Activated CD4-positive, alpha-beta T cell treated with anti-CD3 and anti-CD28 coated beads, Interleukin-2, Interleukin-4, amounts not matched to agents 100 ng/mL and 50 ng/mL, durations not matched to agents 16 hours and 8 hours (primary cell): ENCODE data around the gene F2.
A peak's percentile ranks its signal among the peaks of the same experiment; 100 is the strongest.
"Not testable (repeated sequence)": the region's sequence is repeated elsewhere in the genome, so short reads cannot be mapped to it uniquely, and the experiment has no call there.

Experiments
- DNase-seq: peaks from one replicate; pipeline ENCODE4 v3.0.0-alpha.2; 2020; ENCODE audit warnings: low spot score

Gene F2

DNA sequence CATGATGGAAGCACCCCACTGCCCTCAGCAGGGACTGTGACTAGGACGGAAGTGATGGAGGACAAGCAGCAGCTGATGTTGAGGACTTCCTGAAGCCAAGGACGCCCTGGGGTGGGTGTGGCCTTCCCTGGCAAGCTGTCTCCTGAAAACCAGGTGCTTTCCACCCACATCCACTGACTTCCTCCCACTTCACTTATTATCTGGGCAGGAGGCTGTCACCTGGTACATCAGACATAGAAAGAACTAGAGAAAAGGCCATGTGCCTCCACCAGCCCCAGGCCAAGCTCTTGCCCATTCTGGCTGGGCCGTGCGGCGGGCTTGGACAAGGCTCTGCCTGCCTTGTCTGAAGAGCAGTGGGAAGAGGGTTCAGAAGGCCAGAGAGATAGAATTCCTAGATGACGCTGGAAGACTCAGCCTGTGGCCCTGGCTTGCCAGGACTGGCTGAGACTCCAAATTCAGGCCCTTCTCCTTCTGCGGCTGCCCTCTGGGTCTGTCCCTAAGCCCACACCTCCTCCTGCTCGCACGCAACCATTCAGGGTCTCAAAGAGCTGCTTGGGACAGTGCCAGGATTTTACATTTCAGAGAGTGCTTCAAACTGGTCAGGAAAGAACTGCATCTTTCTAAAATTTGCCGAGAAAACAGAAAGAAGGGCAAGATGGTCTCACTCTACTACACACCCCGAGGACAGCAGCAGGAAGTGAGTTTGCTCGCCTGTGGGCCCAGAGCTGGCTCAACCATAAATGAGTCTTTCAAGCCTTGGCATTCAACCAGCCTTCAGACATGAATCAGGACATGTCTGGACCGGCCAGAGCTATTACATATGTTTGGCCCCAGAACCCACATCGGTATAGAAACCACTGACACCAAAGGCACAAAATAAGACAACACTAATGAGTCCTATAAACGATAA, 31.9 kb upstream of the F2 start:
- DNase-seq, result no peak

DNA sequence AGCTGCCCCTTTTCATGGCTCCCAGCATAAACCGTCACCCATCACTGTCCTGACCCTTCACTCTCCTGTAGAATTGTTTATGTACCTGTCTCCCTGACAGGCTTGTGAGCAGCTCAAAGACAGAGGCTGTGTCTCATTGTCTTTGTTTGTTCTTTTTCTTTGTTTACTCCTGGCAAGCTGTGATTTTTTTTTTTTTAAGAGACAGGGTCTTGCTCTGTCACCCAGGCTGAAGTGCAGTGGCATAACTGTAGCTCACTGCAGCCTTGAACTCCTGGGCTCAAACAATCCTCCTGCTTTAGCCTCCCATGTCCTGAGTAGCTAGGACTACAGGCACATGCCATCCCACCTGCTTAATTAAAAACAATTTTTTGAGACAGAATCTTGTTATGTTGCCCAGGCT, 28.3 kb upstream of the F2 start:
- DNase-seq, result no peak

DNA sequence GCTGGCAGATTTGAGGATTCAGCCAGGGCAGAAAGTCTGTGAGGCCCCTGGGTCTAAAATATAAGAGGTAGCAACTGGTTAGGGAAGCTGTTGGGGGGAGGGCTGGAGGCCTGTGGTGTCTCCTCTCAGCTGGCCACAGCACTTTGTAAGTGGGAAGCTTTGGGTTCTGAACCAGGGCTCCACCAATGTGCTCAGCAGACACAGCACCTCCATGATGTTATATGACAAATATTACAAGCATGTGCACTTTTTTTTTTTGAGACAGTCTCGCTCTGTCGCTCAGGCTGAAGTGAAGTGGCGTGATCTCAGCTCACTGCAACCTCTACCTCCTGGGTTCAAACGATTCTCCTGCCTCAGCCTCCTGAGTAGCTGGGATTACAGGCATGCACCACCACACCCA, 26.6 kb upstream of the F2 start:
- DNase-seq, result no peak

DNA sequence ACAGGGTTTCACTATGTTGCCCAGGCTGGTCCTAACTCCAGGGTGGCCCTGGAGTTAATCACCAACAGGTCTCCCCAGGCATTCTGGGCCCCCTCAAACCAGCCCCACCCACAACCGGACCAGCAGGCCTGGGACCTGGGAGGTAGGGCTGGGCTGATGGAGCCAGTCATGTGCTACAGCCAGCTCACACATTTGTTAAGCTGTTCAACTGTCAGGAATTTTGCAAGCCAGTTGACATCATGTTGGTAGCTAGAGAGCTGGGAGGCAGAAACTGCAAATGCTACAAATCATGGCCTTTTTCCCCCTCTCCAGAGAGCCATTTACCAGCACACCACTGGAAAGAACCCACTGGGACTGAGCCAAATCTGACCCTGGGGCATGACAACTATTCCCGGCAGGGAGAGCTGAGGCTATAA, 25.4 kb upstream of the F2 start:
- no peak for DNase-seq

DNA sequence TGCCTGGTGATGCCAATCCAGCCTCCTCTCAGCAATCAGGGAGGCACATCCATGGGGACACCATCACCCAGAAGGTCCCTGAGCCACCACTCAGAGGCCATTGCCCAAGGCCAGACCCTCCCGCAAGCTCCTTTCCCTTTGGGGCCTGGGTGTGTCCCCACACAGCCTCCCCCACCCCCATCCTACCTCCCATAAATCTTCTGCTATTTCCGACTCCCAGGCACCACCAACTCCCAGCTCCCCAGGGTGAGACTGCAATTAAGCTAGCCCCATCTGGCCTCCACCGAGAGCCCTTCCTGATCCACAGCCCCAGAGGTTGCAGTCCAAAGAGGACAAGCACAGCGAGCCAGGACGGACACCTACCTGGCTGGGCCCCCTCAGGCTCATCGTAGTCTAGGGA, 24.9 kb upstream of the F2 start:
- DNase-seq, result no peak

DNA sequence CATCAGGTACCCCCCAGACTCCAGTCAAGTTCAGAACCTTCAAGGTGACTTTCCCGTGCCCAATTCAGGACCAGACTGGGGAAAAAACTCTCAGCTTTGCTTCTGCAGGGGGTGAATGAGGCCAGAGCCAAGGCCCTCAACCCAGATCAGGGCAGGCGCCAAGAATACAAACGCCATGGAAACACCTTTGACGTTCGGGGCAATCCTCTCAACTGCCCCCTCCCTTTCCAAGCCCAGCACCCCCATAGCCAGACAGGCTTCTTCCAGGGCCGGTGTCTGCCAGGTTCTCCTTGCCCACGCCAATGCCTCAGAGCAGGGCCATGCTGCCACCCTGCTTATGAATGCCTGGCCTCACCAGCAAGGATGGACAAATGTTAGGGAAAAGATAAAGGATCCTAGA, 24.4 kb upstream of the F2 start:
- DNase-seq, result no peak

DNA sequence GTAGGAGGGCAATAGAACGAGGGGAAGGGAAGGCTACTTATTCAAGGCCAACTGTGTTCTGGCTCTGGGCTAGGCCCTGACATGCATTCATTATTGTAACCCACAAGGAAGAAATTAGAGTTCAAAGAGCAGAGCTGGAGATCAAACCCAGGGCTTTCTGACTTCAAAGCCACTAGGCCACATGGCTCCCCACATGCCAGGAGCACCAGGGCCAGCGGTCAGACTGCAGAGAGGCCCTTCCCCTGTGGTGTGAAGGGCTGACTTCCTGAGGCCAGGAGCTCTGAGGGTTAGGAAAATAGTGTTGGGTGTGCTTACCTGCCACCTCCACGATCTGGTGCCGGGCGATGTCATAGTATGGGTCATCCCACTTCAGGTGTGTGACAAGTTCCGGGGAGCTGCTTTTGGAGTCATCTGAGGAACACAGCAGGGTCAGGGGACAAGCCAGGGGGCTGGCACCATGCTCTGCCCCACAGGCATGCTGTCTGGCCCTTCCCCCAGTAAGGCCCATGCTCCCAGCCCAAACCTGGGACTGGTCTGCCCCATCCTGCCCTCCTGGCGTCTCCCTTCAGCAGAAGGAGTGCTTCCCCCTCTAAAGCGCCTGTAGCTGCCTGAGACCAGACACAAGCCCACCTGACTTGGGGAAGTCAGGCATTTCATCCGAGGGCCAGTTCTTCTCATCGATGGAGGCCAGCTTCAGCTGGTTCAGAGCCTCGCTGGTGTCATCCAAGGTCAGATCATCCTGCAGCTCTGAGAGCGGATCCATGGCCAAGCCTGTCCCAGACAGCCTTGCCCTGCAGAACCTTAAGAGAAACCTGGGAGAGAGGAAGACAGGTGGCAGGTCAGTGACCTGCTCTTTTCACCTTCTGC, 23.4 kb upstream of the F2 start:
- DNase-seq, result no peak

DNA sequence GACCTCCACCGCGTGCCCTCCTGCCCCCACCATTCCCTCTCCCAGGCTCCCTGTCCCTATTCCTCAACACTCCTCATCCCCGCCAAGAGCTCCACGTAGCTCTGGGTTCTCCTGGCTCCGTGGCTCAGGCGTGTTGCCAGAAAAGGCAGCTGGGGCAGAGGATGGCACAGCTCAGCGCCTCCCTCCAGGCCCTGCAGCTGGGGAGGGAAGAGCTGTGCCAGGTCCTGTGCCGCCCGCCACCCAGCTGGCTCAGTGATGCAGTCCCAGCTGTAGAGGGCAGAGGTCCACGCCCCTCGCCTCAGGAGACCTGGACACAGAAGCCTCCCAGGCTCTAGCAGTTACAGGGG, 22.8 kb upstream of the F2 start:
- DNase-seq, result no peak

DNA sequence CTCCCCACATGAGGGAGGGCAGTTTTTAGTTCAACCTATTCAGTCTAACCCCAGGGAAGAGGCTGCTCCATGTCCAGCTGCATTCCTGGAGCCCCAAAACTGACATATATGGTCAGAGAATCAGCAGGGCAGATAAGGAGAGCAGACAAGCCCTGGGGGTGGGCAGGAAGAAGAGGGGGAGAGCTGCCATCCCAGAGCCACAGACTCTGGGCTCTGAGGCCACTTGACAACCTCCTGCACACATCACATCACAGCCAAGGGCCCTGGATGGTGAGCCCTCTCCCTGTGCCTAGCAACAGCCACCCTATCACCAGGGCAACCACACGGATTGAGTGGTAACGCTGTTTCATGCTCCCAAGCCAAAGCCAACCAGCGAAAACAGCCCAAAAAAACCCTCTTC, 21.7 kb upstream of the F2 start:
- DNase-seq, result no peak

DNA sequence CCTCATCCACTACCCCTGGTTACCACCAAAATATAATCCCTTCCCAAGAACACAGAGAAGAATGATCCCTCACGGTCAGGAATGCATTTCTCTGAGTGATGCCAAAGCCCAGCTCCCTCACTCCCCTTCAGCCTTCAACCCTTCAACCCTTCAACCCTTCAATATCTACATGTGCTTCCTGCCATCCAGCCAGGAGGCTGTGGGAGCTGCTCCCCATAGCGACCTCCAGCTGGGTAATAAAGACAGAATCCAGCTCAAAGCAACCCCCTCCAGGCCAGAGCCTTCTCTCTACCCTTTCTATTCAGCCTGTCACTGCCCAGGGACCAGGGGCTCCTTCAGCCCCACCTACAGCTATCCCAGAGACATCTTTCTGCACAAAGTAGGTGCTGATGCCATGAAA, 21.3 kb upstream of the F2 start:
- no peak for DNase-seq

DNA sequence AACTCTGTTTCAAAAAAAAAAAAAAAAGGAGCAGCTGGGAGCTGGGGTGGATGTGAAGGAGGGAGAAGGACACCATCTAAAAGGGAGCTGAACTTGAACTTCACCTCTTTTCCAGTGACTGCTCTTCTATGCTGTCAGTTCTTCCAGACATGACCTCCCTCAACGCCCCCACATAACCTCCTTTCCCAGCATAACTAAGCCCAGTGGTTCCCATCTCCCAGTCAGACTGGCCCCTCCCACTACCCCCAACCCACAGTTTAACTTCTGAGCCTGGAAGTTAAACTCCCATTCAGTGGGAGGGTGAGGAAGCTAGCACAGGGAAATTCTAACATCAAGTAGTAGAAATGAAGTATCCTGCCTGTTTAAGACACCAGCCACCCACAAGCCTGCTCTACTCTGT, 20.4 kb upstream of the F2 start:
- DNase-seq, result no peak

DNA sequence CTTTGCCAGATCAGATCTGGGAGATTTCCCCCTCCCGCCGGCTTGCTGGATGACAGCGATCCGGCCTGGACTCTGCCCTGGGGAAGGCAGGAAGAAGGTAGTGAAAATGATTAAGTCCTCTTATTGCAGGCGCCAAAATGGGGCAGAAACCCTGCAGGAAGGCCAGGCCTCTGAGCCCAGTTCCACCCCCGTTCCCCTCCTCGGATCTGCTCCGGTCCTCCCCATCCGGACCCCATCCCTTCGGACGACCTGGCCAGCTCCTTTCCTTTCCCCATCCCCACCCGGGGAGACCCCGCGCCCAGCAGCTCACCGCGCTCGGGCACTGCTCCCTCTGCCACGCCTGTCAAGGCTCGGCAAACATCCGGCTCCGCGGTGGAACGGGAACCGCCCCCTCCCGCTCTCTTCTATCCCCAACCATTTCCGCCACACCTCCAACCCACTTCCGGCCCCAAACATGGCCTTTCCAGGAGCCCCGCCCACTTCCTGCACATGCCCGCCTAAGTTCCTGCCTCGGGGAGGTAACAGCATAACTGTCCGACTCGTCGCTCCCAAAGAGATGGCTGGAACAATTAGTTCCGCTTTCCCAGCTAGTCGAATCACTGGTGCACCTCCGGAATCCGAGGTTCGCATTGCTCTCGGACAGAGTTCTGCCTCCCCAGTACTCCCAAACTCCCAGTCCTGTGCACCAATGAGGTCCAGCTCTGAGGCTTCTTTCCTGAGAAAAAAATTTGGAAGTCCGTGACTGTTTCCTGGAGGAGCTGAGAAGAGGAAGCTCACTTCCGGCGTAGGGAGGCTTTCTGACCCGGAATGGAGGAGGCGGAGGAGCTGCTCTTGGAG, 18.6 kb upstream of the F2 start, which contains the start of the genes ARHGAP1 and ZNF408:
Gene ARHGAP1, minus strand, starts transcription at position 379 of the 837 bp plus-strand sequence. CDS start 4,512 bp downstream, outside the sequence.
Gene ZNF408, plus strand, starts transcription at position 791 of the 837 bp plus-strand sequence. Its CDS starts 17 bp downstream, at position 808.
- DNase-seq, result peak; percentile 100

DNA sequence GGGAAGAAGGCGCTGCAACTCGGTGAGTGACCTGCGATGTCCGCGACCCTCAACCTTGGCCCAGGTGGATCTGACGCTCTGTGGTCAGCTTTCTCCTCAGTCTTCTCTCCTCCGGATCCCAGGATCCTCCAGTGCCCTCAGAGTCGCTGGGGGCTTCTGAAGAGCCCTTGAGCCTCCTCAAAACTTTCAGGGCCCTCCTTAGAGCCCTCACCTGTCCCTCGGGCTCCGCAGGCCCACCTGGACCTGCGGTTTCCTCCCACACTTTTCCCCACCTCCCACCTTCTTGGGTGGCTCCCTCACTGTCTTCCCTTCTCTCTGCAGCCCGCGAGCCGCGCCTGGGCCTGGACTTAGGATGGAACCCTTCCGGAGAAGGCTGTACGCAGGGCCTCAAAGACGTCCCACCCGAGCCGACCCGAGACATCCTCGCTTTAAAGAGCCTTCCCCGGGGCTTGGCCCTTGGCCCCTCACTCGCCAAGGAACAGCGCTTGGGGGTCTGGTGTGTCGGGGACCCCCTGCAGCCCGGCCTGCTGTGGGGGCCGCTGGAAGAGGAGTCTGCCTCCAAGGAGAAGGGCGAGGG, 17.8 kb upstream of the F2 start:
- DNase-seq, result no peak

DNA sequence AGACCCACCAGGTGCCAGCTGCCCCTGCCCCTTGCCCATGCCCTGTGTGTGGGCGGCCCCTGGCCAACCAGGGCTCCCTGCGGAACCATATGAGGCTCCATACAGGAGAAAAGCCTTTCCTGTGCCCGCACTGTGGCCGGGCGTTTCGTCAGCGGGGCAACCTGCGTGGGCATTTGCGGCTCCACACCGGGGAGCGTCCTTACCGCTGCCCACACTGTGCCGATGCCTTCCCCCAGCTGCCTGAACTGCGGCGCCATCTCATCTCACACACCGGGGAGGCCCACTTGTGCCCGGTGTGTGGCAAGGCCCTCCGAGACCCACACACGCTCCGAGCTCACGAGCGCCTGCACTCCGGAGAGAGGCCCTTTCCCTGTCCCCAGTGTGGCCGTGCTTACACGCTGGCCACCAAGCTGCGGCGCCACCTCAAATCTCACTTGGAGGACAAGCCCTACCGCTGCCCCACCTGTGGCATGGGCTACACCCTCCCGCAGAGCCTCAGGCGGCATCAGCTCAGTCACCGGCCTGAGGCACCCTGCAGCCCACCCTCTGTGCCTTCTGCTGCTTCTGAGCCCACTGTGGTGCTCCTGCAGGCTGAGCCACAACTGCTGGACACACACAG, 13.8 kb upstream of the F2 start:
- no peak for DNase-seq

DNA sequence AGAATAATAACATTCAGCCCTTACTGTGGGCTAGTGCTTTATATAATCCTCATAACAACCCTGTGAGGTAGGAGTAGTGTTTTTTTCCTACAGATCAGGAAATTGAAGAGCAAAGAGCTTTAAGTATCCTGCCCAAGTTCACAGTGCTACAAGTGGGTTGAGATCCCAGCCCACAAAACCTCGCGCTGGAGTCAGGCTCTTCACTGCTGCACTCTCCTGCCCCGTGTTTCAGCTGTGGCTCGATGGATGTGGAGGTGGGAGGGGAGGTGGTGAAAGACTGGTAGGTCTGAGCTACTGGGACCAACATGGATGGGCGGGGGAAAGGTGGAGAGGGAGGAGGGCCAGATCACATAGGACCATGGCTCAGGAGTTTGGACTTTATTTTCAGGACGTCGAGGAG, 12.1 kb upstream of the F2 start:
- no peak for DNase-seq

DNA sequence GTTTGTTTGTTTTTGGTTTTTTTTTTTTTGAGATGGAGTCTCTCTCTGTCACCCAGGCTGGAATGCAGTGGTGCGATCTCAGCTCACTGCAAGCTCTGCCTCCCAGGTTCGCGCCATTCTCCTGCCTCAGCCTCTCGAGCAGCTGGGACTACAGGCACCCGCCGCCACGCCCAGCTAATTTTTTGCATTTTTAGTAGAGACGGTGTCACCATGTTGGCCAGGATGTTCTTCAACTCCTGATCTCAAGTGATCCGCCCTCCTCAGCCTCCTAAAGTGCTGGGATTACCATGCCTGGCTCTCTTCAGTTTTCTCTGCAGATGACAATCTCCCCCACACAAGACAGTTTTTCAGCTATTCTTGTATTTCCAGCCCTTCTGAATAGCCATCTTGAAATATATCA, 9.7 kb upstream of the F2 start:
- DNase-seq, result not testable (repeated sequence)

DNA sequence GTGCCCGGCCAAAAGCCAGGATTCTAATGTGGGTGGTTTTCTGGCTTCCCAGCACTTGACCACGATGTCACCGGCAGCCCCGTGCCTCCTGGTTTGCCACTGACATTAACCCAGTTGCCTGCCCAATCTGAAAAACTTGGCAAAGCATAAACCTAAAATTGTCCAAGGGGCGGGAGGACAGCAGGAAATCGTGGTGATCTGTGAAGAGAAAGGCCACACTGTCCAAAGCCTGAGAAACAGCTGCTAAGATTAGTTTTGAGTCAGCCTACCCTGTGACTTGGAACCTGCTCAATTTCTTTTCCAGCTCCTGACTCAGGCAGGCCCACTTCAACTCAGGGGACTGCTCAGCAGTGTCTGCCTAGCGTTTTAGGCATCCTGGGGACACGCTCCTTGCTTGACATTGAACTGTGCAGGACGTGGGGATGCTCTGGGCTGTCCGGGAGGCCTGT, 8.2 kb upstream of the F2 start:
- DNase-seq, result no peak

DNA sequence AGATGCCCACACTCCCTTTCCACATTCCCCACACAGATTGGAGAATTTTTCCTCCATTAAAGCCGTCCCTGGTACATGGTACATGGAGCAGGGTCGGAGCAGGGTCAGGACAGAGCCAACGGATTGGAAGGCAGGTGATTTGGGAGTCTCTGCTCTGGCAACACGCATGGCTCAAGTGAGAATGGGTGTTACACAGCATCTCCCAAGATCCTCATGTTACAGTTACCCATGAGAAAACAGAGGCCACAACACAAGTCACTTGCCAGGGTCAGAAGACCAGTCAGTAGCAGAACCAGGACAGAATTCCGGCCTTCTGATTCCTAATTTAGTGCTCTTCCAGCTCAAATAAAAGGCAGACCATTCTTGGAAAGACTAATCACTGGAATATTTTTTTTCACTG, 7.7 kb upstream of the F2 start:
- DNase-seq, result no peak

DNA sequence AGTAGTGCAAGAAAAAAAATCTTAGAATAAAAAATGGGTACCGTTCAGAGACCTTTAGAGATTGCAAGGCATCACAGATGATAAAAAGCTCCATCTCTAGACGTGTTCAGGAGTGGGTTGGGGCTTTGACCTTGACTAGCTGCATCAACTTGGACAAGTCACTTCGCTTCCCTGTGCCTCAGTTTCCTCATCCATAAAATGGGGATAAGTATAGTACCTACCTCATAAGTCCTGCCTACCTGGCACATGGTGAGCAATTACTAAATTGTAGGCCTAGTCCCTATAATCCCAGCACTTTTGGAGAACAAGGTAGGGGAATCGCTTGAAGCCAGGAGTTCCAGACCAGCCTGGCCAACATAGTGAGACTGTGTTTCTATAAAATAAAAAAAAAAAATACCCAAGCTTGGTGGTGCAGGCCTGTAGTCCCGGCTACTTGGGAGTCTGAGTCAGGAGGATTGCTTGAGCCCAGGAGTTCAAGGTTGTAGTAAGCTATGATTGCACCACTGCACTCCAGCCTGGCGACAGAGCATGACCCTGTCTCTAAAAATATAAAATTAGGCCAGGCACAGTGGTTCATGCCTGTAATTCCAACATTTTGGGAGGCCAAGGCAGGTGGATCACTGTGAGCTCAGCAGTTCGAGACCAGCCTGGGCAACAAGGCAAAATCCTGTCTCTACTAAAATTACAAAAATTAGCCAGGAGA, 6.0 kb upstream of the F2 start:
- no peak for DNase-seq

DNA sequence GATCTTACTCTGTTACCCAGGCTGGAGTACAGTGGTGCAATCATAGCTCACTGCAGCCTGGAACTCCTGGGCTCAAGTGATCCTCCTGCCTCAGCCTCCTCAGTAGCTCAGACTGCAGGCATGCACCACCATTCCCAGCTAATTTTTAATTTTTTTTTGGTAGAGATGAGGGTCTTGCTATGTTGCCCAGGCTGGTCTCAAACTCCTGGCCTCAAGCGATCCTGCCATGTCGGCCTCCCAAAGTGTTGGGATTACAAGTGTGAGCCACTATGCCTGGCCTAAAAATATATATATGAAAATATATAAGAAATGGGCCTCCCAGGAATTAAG, 1.2 kb upstream of the F2 start:
- DNase-seq, result not testable (repeated sequence)
